Measurements from ENCODE around the gene DBH. TPM values are rescaled to one million over a fixed set of nuclear protein-coding genes. Genes with fewer than 3 reads are reported as not detected.

Gene DBH
- polyA plus RNA-seq, 1 donor, result 0.66 TPM

DNA sequence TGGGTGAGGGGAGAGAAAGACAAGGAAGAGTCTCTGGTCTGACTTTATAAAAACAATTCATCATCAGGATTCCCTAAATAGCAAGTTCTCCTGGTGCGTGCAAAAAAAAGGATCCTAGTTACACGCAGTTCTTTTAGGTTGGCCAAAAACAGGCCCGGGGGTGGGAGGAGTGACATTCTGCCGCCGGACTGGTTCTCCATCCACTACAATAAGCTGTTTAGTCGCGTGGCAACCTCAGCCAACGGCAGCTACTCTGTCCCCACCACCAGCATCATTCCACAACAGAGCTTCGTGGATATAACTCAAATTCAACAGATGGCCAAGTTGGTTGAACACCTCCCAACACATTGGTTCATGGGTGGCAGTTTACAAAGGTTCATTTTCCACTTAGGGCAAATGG lies 24.1 kb upstream of the DBH start:
- Histone ChIP-seq H3K27me3 (ENCODE audit: control insufficient read depth, insufficient read depth, low read length) (peaks cover 70% of the 10 kb centered on the region), H3K4me3 (ENCODE audit: low read length) (no peak overlapping the region), H3K9me3 (ENCODE audit: control insufficient read depth, low read depth, low read length) (no peaks in the 10 kb centered on the region), H3K27ac (ENCODE audit: low read length) (no peak overlapping the region), H3K36me3 (ENCODE audit: control insufficient read depth, insufficient read depth, low read length) (no peaks in the 10 kb centered on the region), H3K4me1 (ENCODE audit: control insufficient read depth, insufficient read depth, low read length) (no peaks in the 10 kb centered on the region)
- WGBS (ENCODE audit: insufficient coverage, low lambda C conversion rate), result 80% methylated on average over 3 of the region's 9 CpGs
- no peak for DNase-seq

DNA sequence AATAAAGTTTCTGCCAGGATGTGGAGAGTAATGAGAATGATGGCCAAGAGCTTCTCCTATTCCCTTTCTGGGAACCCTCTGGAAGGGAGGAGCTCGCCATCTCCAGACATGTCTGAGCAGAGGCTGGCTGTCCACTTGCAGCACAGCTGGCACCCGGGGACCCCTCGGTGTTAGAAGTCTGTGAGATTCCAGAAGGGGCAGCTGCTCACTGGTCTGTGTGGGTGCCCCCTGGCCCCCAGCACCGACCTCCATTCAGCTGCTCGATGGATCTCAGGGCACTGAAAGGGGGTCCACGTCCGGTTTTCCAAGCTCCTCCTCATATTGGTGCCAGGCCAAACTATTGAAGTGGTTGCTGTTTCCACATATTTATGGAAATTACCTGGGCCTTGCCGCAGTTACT lies 23.3 kb upstream of the DBH start:
- Histone ChIP-seq H3K4me3 (ENCODE audit: low read length) (no peak overlapping the region), H3K27ac (ENCODE audit: low read length) (no peak overlapping the region), H3K36me3 (ENCODE audit: control insufficient read depth, insufficient read depth, low read length) (no peaks in the 10 kb centered on the region), H3K27me3 (ENCODE audit: control insufficient read depth, insufficient read depth, low read length) (peaks cover 64% of the 10 kb centered on the region), H3K4me1 (ENCODE audit: control insufficient read depth, insufficient read depth, low read length) (no peaks in the 10 kb centered on the region), H3K9me3 (ENCODE audit: control insufficient read depth, low read depth, low read length) (no peaks in the 10 kb centered on the region)
- DNase-seq, result no peak
- WGBS (ENCODE audit: insufficient coverage, low lambda C conversion rate), result no CpG with 5 or more reads among the region's 8 CpGs

DNA sequence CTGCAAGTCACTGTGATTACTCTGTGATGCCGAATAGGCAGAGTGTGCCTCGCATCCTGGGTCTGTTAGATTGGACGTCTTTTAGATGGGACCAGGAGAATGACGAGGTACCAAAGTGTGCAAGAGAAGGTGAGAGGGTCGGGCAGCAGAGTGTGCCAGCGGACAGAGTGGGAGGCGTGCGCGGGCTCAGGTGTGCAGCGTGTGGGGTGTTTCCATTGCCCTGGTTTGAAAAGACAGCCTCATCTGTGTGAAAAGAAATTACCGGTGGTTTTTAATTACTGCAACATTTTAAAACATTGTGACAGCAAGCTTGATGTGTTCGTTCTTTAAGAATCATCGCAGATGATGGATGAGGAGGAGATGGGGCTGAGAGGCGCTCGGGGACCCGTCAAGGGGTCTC lies 22.7 kb upstream of the DBH start:
- Histone ChIP-seq H3K9me3 (ENCODE audit: control insufficient read depth, low read depth, low read length) (no peaks in the 10 kb centered on the region), H3K4me3 (ENCODE audit: low read length) (no peak overlapping the region), H3K27ac (ENCODE audit: low read length) (no peak overlapping the region), H3K4me1 (ENCODE audit: control insufficient read depth, insufficient read depth, low read length) (no peaks in the 10 kb centered on the region), H3K27me3 (ENCODE audit: control insufficient read depth, insufficient read depth, low read length) (peaks cover 58% of the 10 kb centered on the region), H3K36me3 (ENCODE audit: control insufficient read depth, insufficient read depth, low read length) (no peaks in the 10 kb centered on the region)
- 91% methylated on average over 6 of the region's 16 CpGs for WGBS (ENCODE audit: insufficient coverage, low lambda C conversion rate)
- DNase-seq, result no peak

DNA sequence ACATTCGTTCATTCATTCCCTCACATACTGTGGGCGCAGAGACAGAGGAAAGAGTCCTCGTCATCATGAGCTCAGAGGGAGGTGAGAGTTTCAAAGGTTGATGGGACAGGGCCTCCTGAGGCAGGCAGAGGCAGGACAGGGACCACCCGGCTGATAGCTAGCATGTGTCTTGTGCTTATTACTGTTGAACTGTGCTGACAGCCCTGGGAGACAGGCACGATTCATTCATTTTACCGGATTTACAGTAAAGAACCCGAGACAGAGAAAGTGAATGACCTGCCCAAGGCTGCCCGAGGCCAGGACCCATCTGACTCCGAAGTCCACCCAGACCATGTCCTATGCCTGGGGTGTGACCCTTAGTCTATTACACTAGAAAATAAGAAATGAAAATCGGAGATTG lies 22.1 kb upstream of the DBH start:
- H3K27me3 ChIP-seq (ENCODE audit: control insufficient read depth, insufficient read depth, low read length), result peaks cover 54% of the 10 kb centered on the region
- WGBS (ENCODE audit: insufficient coverage, low lambda C conversion rate), result no CpG with 5 or more reads among the region's 10 CpGs

DNA sequence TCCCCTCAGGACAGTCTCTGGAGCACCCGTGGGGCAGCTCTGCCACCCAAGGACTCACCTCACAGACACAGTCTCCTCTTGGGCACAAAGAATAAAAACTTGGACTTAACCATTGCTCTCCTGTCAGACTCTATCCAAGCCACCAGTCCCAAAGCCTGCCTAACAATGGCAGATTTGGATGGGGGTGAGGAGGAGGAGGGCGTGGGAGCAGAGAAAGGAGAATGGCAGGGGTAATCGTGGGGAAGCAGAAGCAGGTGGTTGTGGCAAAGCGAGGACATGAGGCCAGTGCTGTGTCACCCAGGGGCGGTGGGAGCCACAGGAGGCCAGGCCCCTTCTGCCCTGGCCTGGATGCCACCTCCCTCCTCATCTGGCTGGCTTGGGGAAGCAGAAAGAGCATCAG lies 21.5 kb upstream of the DBH start:
- Histone ChIP-seq H3K27me3 (ENCODE audit: control insufficient read depth, insufficient read depth, low read length) (peaks cover 50% of the 10 kb centered on the region), H3K36me3 (ENCODE audit: control insufficient read depth, insufficient read depth, low read length) (no peaks in the 10 kb centered on the region), H3K4me1 (ENCODE audit: control insufficient read depth, insufficient read depth, low read length) (no peaks in the 10 kb centered on the region), H3K27ac (ENCODE audit: low read length) (no peak overlapping the region), H3K9me3 (ENCODE audit: control insufficient read depth, low read depth, low read length) (no peaks in the 10 kb centered on the region), H3K4me3 (ENCODE audit: low read length) (no peak overlapping the region)
- 67% methylated on average over 3 of the region's 5 CpGs for WGBS (ENCODE audit: insufficient coverage, low lambda C conversion rate)
- no peak for DNase-seq

More for the DNA sequence above, 22.1 kb upstream of the DBH start:
- no peak for DNase-seq
- Histone ChIP-seq H3K36me3 (ENCODE audit: control insufficient read depth, insufficient read depth, low read length) (no peaks in the 10 kb centered on the region), H3K9me3 (ENCODE audit: control insufficient read depth, low read depth, low read length) (no peaks in the 10 kb centered on the region), H3K4me3 (ENCODE audit: low read length) (no peak overlapping the region), H3K27ac (ENCODE audit: low read length) (no peak overlapping the region), H3K4me1 (ENCODE audit: control insufficient read depth, insufficient read depth, low read length) (no peaks in the 10 kb centered on the region)

DNA sequence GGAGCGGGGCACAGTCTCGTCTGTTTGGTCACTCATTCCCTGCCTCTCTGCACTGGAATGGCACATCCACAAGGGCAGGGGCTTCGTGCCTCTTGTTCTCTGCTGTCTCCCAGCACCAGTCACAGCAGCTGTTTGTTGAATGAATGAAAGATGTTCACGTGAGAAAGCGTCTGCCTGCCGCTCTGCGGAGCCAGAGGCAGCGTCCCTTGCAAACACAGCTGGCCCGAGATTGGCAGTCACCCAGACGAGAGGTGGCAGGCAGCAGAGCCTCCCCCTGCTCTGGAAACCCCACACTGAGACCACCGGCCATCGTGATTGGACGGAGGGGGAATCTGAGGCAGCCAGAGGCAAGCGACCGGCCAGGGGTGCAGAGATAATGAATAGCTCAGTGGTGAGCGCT lies 21.0 kb upstream of the DBH start:
- Histone ChIP-seq H3K9me3 (ENCODE audit: control insufficient read depth, low read depth, low read length) (no peaks in the 10 kb centered on the region), H3K36me3 (ENCODE audit: control insufficient read depth, insufficient read depth, low read length) (no peaks in the 10 kb centered on the region), H3K27me3 (ENCODE audit: control insufficient read depth, insufficient read depth, low read length) (peaks cover 47% of the 10 kb centered on the region), H3K27ac (ENCODE audit: low read length) (no peak overlapping the region), H3K4me1 (ENCODE audit: control insufficient read depth, insufficient read depth, low read length) (no peaks in the 10 kb centered on the region), H3K4me3 (ENCODE audit: low read length) (no peak overlapping the region)
- no CpG with 5 or more reads among the region's 16 CpGs for WGBS (ENCODE audit: insufficient coverage, low lambda C conversion rate)
- DNase-seq, result no peak

DNA sequence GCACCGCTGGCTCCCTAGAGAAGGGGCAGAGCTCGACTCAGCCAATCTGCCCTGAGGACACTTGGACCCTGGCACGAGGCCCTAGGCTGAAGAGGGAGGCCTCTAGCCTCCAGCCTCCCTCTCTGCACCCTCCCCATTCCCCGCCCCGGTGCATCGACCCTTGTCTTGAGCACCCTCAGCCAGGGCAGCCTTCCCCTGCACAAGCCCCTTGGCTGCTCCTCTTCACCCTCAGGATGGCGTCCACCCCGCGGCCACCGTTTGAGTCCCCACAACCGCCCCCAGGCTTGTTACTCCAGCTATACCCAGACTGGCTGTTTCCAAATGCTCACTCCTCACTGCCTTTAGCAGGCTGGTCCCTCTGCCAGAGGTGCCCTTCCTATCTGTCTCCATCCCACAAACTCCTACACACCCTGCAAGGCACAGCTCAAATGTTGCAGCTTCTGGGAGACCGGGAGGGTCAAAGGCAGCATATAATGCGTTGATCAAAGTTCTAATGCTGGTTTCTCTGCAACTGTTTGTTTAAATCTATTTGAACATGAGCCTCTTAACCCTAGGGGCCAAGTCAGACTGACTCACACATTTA lies 20.5 kb upstream of the DBH start:
- H3K9me3 ChIP-seq (ENCODE audit: control insufficient read depth, low read depth, low read length), result no peaks in the 10 kb centered on the region
- H3K4me1 ChIP-seq (ENCODE audit: control insufficient read depth, insufficient read depth, low read length), result no peaks in the 10 kb centered on the region
- no peak overlapping the region for H3K27ac ChIP-seq (ENCODE audit: low read length)
- H3K36me3 ChIP-seq (ENCODE audit: control insufficient read depth, insufficient read depth, low read length), result no peaks in the 10 kb centered on the region
- WGBS (ENCODE audit: insufficient coverage, low lambda C conversion rate), result no CpG with 5 or more reads among the region's 13 CpGs
- DNase-seq, result no peak
- H3K27me3 ChIP-seq (ENCODE audit: control insufficient read depth, insufficient read depth, low read length), result peaks cover 44% of the 10 kb centered on the region
- H3K4me3 ChIP-seq (ENCODE audit: low read length), result no peak overlapping the region

DNA sequence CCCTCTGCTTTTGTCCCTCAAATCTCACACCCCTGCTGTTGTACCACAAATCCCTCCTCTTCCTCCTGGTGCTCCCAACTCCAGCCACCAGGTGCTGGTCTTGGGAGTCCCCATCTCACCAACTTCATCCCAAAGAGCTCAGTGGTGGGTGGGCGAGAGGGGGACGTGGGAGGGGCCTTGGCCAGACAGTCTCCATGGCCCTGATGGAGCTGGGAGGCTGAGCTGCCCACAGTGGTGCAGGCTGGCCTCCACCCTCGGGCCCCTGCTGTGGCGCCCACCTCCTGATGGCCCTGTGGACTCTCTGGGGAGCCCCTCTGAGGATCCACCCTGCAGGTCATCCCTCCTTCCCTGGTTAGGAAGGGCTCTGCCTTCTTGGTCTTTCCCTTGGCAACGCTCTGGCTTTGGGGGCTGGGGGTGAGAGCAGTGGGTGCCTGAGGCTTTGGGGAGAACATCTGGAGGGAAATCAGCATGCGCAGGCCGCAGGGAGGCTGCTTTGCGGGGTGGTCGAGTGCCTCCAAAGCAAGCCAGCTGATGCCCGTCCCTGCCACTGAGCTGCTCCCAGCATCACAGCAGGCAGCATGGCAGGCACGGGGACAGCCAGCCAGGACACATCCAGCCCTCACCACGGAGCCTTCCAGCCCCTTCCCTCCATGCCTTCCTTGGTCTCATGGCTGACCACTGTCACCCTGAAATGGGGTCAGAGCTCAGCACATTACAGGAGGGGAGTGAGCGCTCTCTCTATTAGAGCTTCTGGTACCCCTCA lies 19.3 kb upstream of the DBH start:
- H3K36me3 ChIP-seq (ENCODE audit: control insufficient read depth, insufficient read depth, low read length), result no peaks in the 10 kb centered on the region
- H3K4me3 ChIP-seq (ENCODE audit: low read length), result no peak overlapping the region
- no CpG with 5 or more reads among the region's 13 CpGs for WGBS (ENCODE audit: insufficient coverage, low lambda C conversion rate)
- no peak for DNase-seq
- no peaks in the 10 kb centered on the region for H3K4me1 ChIP-seq (ENCODE audit: control insufficient read depth, insufficient read depth, low read length)
- no peaks in the 10 kb centered on the region for H3K9me3 ChIP-seq (ENCODE audit: control insufficient read depth, low read depth, low read length)
- H3K27ac ChIP-seq (ENCODE audit: low read length), result no peak overlapping the region
- H3K27me3 ChIP-seq (ENCODE audit: control insufficient read depth, insufficient read depth, low read length), result peaks cover 40% of the 10 kb centered on the region

DNA sequence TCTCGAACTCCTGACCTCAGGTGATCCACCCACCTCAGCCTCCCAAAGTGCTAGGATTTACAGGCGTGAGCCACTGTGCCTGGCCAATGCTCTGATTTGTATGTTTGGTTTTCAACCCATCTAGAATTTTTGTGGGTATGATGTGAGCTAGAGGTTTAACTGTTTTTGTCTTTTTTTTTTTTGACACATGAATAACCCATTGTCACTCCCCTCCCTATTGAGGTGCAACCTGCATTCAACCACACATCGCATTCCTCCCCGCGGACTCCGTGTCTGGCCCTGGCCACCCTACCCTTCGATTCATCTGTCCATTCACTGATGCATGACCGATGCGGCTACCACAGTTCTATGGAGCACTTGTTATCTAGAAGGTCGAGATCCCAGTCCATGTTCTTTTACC lies 17.4 kb upstream of the DBH start:
- H3K27me3 ChIP-seq (ENCODE audit: control insufficient read depth, insufficient read depth, low read length), result peaks cover 39% of the 10 kb centered on the region

DNA sequence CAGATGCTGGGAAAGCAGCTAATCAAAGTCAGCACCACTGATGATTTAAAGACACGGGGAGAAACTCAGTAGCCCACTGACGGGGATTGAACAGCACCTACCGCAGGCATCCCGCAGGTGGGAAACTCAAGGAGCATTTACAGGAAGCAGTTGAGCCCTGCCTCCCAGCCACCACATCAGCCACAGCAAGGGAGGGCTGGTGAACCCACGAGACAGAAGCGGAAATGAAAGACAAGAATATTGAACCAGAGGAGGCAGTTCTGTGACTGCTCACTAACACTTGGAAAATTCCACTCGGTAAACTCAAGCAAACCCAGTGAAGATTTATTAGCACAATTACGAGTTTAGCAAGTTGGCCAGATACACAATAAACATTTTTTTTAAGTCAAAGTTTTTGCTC lies 16.4 kb upstream of the DBH start:
- no peak overlapping the region for H3K27ac ChIP-seq (ENCODE audit: low read length)
- H3K36me3 ChIP-seq (ENCODE audit: control insufficient read depth, insufficient read depth, low read length), result no peaks in the 10 kb centered on the region
- H3K27me3 ChIP-seq (ENCODE audit: control insufficient read depth, insufficient read depth, low read length), result peaks cover 34% of the 10 kb centered on the region
- WGBS (ENCODE audit: insufficient coverage, low lambda C conversion rate), result no CpG with 5 or more reads among the region's 8 CpGs
- no peak overlapping the region for H3K4me3 ChIP-seq (ENCODE audit: low read length)
- H3K9me3 ChIP-seq (ENCODE audit: control insufficient read depth, low read depth, low read length), result no peaks in the 10 kb centered on the region
- no peak for DNase-seq
- no peaks in the 10 kb centered on the region for H3K4me1 ChIP-seq (ENCODE audit: control insufficient read depth, insufficient read depth, low read length)

More for the DNA sequence above, 17.4 kb upstream of the DBH start:
- no peak overlapping the region for H3K4me3 ChIP-seq (ENCODE audit: low read length)
- no peak overlapping the region for H3K27ac ChIP-seq (ENCODE audit: low read length)
- no peaks in the 10 kb centered on the region for H3K4me1 ChIP-seq (ENCODE audit: control insufficient read depth, insufficient read depth, low read length)
- H3K9me3 ChIP-seq (ENCODE audit: control insufficient read depth, low read depth, low read length), result no peaks in the 10 kb centered on the region
- WGBS (ENCODE audit: insufficient coverage, low lambda C conversion rate), result no CpG with 5 or more reads among the region's 10 CpGs
- DNase-seq, result no peak
- H3K36me3 ChIP-seq (ENCODE audit: control insufficient read depth, insufficient read depth, low read length), result no peaks in the 10 kb centered on the region
